ENCODE measurements around the gene ITPR2. TPM values are rescaled to one million over a fixed set of nuclear protein-coding genes. Genes with fewer than 3 reads are reported as not detected.

ITPR2 gene
- total RNA-seq, 3 donors from 2014 or later: 33.3 to 60.8 (median 54.0) TPM

DNA sequence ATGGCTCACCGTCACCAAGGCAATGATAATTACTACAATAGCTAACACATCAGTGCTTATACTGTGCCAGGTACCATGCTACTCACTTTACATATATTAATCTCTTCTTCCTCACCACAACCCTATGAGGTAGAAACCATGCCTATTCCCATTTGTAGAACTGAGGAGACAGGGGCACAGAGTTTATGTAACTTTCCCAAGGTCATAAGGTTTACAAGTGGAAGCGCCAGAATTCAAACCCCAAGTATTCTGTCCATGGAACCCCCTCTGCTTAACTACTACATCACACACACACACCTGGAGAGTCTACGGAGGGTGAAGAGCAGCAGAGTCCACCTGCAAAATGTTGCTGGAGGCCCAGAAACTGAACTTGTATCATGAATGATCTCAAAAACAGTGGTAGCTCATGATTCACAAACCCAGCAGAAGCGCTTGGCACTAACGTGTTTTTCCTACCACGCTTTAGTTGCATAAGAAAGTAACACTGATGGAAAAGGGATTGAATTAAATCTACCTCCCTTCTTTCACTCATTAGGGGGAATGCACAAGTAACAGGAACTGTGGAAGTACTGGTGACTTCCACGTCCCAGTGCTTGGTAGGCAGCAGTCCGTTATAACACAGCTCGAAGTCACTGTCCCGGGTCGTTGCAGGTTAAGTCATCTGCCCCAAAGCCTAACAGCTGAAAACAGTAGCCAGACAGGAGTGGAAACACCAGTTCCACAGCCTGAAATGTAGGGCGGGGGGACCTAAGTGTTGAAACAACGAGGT lies 2.0 kb downstream of the ITPR2 start:
- TF ChIP-seq, protein P1, sequence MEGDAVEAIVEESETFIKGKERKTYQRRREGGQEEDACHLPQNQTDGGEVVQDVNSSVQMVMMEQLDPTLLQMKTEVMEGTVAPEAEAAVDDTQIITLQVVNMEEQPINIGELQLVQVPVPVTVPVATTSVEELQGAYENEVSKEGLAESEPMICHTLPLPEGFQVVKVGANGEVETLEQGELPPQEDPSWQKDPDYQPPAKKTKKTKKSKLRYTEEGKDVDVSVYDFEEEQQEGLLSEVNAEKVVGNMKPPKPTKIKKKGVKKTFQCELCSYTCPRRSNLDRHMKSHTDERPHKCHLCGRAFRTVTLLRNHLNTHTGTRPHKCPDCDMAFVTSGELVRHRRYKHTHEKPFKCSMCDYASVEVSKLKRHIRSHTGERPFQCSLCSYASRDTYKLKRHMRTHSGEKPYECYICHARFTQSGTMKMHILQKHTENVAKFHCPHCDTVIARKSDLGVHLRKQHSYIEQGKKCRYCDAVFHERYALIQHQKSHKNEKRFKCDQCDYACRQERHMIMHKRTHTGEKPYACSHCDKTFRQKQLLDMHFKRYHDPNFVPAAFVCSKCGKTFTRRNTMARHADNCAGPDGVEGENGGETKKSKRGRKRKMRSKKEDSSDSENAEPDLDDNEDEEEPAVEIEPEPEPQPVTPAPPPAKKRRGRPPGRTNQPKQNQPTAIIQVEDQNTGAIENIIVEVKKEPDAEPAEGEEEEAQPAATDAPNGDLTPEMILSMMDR (IDR thresholded peaks at IDR 0.05): no peak
- no peak for DNase-seq
- no peak for ATAC-seq
- no peaks in the 10 kb centered on the region for H3K36me3 ChIP-seq (ENCODE audit: low read depth)
- peaks cover 10% of the 10 kb centered on the region for H3K4me1 ChIP-seq (ENCODE audit: low read depth)
- H3K4me3 ChIP-seq: no peak overlapping the region
- intact Hi-C loops (cut with DNase I, micrococcal nuclease): no loop called here
- H3K9me3 ChIP-seq: no peaks in the 10 kb centered on the region

DNA sequence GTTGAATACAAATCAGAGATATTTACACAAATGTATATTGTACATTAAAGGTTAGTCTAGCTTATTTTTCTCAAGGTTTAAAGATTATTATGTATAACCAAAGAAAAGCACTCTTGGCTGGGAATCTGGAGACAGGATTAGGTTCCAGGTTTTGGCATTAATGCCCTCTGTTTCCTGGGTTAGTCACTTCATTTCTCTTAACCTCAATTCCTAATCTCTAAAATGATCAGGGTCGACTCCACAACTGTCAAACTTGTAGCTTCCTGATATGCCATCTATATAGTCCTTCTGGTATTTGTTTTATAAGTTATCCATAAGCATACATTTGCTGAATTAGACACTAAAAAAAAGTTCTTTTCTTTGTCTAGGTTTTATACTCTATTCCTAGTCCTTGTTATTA lies 2.6 kb downstream of the ITPR2 start:
- TF ChIP-seq, protein P1 (IDR thresholded peaks at IDR 0.05): no peak
- intact Hi-C loops (cut with DNase I, micrococcal nuclease): no loop called here
- Histone ChIP-seq H3K9me3 (no peaks in the 10 kb centered on the region), H3K4me3 (no peak overlapping the region), H3K36me3 (ENCODE audit: low read depth) (no peaks in the 10 kb centered on the region), H3K4me1 (ENCODE audit: low read depth) (peaks cover 10% of the 10 kb centered on the region)
- ATAC-seq (no peak), DNase-seq (no peak)

DNA sequence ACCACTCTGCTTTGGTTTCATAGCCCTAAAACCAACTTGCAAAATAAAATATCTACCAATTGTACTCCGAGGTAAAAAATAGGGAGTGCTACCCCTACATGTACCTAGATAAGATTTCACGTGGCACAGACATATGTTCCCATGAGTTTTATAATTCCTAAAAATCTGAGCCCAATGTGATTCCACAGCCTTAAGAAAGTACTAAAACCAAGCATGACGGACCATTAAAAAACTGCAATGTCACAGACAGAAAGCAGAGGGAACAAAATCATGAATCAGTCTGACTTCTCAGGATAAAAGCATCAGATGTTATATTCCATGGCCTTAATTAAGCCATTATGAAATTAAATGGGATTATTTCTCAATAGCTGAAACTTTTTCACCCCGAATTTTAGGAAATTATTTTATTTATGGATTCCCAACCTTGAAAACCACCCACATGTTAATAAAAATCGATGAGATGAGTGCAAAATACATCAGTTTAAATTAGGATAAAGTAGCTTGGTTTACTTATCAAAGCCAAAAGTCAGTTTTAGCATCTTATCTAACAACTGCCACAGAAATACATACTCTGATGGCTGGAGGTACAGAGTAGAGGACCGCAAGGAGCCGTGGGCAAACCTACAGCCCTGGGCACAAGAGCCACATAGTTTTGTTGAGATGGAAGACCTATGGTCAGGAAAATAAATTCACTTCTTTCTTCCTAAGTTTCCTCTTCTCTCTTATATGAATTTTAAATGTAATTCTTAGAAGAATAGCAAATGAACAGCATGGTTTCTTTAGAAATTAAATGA lies 4.5 kb downstream of the ITPR2 start:
- Histone ChIP-seq H3K36me3 (ENCODE audit: low read depth) (no peaks in the 10 kb centered on the region), H3K9me3 (no peaks in the 10 kb centered on the region), H3K4me1 (ENCODE audit: low read depth) (peaks cover 5% of the 10 kb centered on the region), H3K4me3 (no peak overlapping the region)
- ATAC-seq (no peak), DNase-seq (no peak)
- intact Hi-C loops (cut with DNase I, micrococcal nuclease): no loop called here
- TF ChIP-seq, protein P1 (IDR thresholded peaks at IDR 0.05): no peak

DNA sequence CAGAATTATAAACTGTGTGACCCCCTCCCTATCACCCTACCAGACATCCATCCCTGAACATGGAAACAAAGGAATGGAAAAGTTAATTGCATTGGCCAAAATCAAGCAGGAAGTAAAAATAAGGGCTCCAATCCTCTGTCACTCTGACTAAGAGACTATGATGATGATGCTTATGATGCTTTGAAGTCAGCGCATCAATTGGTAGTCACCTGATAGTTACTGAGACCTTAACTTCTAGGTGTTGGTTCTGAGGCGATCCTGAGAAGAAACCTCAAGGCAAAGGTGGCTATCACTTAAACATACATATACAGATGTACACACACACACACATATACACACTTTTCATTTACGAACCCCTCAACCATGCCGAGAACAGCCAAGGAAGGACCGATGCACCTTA lies 6.6 kb downstream of the ITPR2 start:
- H3K4me1 ChIP-seq (ENCODE audit: low read depth): peaks cover 5% of the 10 kb centered on the region
- no peaks in the 10 kb centered on the region for H3K36me3 ChIP-seq (ENCODE audit: low read depth)
- no peak overlapping the region for H3K4me3 ChIP-seq
- H3K9me3 ChIP-seq: no peaks in the 10 kb centered on the region
- TF ChIP-seq, protein P1 (IDR thresholded peaks at IDR 0.05): no peak
- ATAC-seq (no peak), DNase-seq (no peak)
- intact Hi-C loops (cut with DNase I, micrococcal nuclease): no loop called here

DNA sequence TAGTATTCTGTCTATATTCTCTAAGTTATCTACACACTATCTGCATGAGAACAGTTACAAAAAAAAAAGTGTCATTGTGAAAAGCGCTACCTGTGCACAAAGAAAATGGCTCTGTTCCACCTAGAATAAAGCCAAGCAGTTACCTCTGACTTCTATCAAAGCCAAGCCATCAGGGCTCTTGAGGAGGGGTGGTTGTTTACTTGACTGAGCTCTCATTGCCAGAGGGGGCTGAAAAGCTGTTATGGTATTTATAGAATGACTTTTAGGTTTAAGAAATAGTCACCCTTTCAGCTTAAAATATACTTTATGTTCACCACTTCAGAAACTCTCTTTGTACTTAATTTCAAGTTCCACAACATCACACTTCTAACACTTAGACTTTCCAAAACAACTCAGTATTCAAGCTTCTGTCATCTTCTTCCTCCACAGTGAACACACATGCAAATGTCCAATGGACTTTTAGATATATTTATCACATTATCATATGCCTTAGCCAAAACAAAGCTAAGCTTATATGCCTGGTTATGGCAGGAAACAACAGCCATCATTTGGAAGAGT lies 7.5 kb downstream of the ITPR2 start:
- TF ChIP-seq, protein P1 (IDR thresholded peaks at IDR 0.05): no peak
- intact Hi-C loops (cut with DNase I, micrococcal nuclease): no loop called here
- Histone ChIP-seq H3K4me3 (no peak overlapping the region), H3K36me3 (ENCODE audit: low read depth) (no peaks in the 10 kb centered on the region), H3K4me1 (ENCODE audit: low read depth) (no peaks in the 10 kb centered on the region), H3K9me3 (no peaks in the 10 kb centered on the region)
- ATAC-seq: no peak
- no peak for DNase-seq

Measured in mucosa of descending colon (tissue), 3 donors.